ENCODE data around the gene RASA3. TPM values are rescaled to one million over a fixed set of nuclear protein-coding genes. Genes with fewer than 3 reads are reported as not detected.

RASA3 gene
- total RNA-seq, 6 experiments from 2014 or later: 3.5 to 7.9 (median 4.6) TPM

- DNase-seq: no peak
- no peaks in the 10 kb centered on the region for H3K9me3 ChIP-seq
- H3K27me3 ChIP-seq: no peaks in the 10 kb centered on the region
- H3K36me3 ChIP-seq: no peaks in the 10 kb centered on the region
- no peak for ATAC-seq
- intact Hi-C loops (cut with DNase I): no loop called here
- 85% methylated on average over 8 of the region's 21 CpGs for WGBS (ENCODE audit: insufficient coverage, low coverage, low lambda C conversion rate, missing lambda C conversion rate)
- no peak overlapping the region for H3K27ac ChIP-seq
- H3K4me1 ChIP-seq: no peaks in the 10 kb centered on the region
- H3K4me3 ChIP-seq: no peak overlapping the region
- TF ChIP-seq CTCF (IDR thresholded peaks at IDR 0.05): no peak
- TF ChIP-seq POLR2A (IDR thresholded peaks at IDR 0.05): no peak
Measured at GRCh38 chr13:114037674-114038073, 94.7 kb downstream of the RASA3 start.

GRCh38 chr13:114035583-114036531, 96.6 kb downstream of the RASA3 start:
- H3K4me3 ChIP-seq: no peak overlapping the region
- ATAC-seq (peak; percentile 47 to 60 (median 58)), DNase-seq (no peak)
- no peak overlapping the region for H3K27ac ChIP-seq
- WGBS (ENCODE audit: insufficient coverage, low coverage, low lambda C conversion rate, missing lambda C conversion rate): 27% methylated on average over 6 of the region's 40 CpGs
- H3K36me3 ChIP-seq: no peaks in the 10 kb centered on the region
- intact Hi-C loops (cut with DNase I): no loop called here
- no peaks in the 10 kb centered on the region for H3K9me3 ChIP-seq
- TF ChIP-seq CTCF (IDR thresholded peaks at IDR 0.05) (no peak), POLR2A (IDR thresholded peaks at IDR 0.05) (no peak)
- no peaks in the 10 kb centered on the region for H3K27me3 ChIP-seq
- no peaks in the 10 kb centered on the region for H3K4me1 ChIP-seq

GRCh38 chr13:114035186-114035582, 97.2 kb downstream of the RASA3 start:
- Histone ChIP-seq H3K4me1 (no peaks in the 10 kb centered on the region), H3K27ac (no peak overlapping the region), H3K27me3 (no peaks in the 10 kb centered on the region), H3K9me3 (no peaks in the 10 kb centered on the region), H3K36me3 (no peaks in the 10 kb centered on the region), H3K4me3 (no peak overlapping the region)
- no peak for TF ChIP-seq CTCF (IDR thresholded peaks at IDR 0.05)
- TF ChIP-seq POLR2A (IDR thresholded peaks at IDR 0.05): no peak
- DNase-seq: no peak
- WGBS (ENCODE audit: insufficient coverage, low coverage, low lambda C conversion rate, missing lambda C conversion rate): 71% methylated on average over 6 of the region's 10 CpGs
- ATAC-seq: no peak
- intact Hi-C loops (cut with DNase I): no loop called here

- Histone ChIP-seq H3K9me3 (no peaks in the 10 kb centered on the region), H3K4me3 (no peak overlapping the region), H3K4me1 (no peaks in the 10 kb centered on the region), H3K36me3 (no peaks in the 10 kb centered on the region), H3K27ac (no peak overlapping the region), H3K27me3 (no peaks in the 10 kb centered on the region)
- DNase-seq (no peak), ATAC-seq (no peak)
- intact Hi-C loops (cut with DNase I): no loop called here
- TF ChIP-seq POLR2A (IDR thresholded peaks at IDR 0.05) (no peak), CTCF (IDR thresholded peaks at IDR 0.05) (no peak)
- WGBS (ENCODE audit: insufficient coverage, low coverage, low lambda C conversion rate, missing lambda C conversion rate): 62% methylated on average over 9 of the region's 9 CpGs
Measured at GRCh38 chr13:114034481-114034891, 97.9 kb downstream of the RASA3 start.

Data from right lobe of liver (tissue), 6 donors.